GM19468 (cell line): ENCODE data around the gene SERPINA4.
"Not testable (repeated sequence)": the region's sequence is repeated elsewhere in the genome, so short reads cannot be mapped to it uniquely, and the experiment has no call there.

ENCODE experiments used
- ATAC-seq: cut with Tn5 transposase; IDR thresholded peaks from one replicate; pipeline ENCODE4 v1.9.1; 2021; ENCODE audit warnings: mild to moderate bottlenecking, moderate library complexity, moderate number of reproducible peaks; ENCODE audit not compliant: unreplicated experiment; ENCODE audit errors: extremely low read depth

The SERPINA4 gene

GRCh38 chr14:94562941-94563883 is 2.0 kb downstream of the SERPINA4 start:
- no peak for ATAC-seq

GRCh38 chr14:94564381-94564780 is 3.1 kb downstream of the SERPINA4 start:
- ATAC-seq = no peak

DNA sequence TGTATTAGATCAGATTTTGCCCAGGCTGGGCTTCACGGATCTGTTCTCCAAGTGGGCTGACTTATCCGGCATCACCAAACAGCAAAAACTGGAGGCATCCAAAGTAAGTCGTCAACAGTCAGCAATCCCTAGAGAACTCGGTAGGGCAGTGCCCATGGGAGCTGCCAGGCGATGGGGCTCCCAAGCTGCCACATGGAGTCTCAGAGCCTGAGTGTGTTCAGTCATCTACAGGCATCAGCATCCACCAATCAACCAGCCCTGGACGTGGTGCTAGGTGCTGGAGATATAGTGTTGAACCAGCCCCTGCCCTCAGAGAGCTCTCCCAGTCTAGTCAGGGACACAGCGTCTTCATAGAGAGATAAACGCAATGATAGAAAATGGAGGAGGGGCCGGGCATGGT is 6.9 kb downstream of the SERPINA4 start:
- no peak for ATAC-seq

- no peak for ATAC-seq
Observed at GRCh38 chr14:94569381-94570001, 8.2 kb downstream of the SERPINA4 start.

DNA sequence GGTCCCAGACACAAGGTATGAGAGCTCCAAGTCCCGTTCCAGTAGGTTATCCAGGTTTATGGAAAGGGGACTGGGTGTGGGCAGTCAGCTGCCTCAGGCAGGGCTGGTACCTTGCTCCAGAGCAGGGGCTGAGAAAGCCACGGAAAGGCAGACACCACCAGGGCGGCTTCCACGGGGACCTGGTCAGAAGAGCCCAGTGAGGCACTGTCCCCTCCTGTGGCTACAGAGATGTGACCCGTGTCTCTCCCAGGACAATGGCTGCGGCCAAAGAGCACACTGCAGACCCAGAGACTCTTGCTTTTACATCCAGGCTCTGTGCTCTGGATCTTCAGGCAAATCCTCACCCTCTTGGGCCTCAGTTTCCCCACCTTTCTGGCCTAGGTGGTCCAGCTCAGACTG is 8.8 kb downstream of the SERPINA4 start:
- ATAC-seq = no peak

GRCh38 chr14:94570440-94570839 is 9.2 kb downstream of the SERPINA4 start:
- no peak for ATAC-seq

DNA sequence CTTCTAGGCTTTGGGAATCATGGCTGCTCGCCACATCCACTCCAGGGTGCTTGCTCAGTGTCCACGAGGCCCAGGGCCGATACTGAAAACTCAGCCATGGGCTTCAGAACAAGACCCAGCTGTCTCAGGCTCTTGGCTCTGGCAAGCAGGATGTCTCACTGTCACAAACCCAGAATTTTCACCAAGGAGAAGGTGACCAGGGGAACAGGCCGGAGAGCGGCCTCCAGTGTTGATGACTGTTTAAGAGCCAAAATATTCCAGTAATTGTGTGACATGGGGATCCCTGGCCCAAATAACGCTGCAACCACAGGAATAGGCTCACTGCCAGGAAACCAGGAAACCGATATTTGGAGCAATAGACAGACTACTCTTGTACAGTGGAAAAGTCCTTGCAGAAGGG is 10.2 kb downstream of the SERPINA4 start:
- no peak for ATAC-seq

DNA sequence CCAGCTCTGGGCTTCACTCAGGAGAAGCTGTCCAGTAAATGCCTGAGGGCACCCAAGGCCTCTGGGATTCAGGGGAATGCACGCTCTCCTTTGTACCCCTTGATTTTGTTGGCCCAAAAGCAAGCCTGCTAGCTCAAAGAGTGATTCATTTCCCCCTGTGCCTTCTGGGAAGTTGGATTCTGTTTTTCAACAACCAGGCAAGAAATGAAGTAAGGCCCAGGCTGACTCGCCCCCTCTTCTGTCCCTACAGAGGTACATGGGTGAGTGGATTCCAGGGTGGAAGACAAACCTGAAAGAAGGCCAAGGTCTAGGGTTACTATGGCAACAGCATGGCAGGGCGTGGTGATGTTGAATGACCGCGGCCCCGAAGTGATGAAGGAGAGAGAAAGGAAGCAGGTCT is 10.7 kb downstream of the SERPINA4 start:
- no peak for ATAC-seq

DNA sequence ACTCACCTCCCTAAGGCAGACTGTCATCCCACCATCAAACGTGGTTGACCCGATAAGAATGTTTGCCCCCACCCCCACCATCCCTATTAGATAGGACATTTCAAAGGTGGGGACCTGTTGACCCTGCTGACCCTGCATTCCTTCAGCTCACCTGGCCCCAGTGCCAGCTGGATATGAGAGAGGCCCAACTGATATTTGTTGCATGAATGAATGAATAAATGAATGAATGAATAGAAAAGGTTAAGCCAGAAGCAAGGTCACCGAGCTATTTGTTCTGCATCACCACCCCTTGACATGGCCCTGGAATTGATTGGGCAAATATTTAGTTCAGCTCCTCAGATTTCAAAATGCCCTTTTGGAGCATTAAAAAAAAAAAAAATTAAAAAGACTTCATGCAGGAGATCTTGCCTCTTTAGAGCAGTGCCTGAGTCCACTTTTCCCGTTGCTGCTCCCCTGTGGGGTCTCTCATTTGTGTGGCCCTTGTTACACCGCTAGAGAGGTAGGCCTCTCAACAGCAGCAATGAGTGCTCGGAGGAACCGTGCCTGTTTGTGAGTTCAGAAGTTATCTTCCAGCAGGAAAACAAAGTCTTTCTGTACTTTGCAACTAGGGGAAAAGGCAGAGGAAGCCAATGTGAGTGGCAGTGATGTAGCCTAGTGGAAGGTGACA is 11.5 kb downstream of the SERPINA4 start:
- no peak for ATAC-seq

DNA sequence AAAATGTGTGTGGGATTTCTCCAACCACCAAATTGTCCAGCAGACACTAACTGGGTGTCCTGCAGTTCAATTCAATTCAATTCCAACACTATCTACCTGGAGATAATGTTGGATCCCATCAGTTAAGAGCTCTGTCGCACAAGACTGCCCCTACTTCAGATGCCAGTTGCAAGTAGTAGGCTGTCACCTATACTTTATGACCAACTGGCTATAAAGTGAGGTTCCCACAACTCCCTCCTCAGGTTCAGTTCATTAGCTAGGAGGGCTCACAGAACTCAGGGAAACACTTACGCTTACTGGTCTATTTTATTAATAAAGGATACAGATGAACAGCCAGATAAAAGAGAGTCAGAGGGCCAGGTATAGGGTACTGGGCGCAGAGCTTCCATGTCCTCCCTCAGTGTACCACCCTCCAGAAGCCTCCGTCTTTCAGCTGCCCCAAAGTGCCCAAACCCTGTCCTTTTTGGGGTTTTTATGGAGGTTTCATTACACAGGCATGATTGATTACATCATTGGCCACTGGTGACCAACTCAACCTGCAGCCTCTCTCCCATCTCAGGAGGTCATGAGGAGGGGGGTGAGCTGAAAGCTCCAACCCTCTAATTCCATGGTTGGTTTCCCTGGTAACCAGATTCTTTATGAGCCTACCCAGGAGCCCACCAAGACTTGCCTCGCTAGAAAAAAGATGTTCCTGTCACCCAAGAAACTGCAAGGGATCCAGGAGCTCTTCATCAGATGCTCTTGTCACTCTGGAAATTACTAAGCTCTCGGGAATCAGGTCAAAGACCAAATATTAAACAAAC is 12.4 kb downstream of the SERPINA4 start:
- ATAC-seq = no peak

DNA sequence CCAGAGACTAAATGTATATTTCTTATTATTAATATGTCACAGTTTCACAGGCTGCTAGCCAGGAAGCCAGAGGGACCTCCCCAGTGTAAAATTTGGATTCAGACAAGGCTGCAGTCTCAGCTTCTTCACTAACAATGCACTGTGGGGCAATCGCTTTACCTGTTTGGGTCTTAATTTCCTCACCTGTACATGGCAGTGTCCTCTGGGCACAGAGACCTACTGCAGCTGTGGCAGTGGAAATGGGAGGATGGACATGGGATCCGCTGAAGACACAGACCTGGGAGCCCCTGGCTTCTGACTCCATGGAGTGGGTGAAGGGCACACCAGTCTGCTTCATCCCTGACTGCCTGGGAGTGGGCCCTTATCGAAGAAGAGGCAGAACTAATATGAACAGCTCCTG is 13.1 kb downstream of the SERPINA4 start:
- ATAC-seq = no peak

DNA sequence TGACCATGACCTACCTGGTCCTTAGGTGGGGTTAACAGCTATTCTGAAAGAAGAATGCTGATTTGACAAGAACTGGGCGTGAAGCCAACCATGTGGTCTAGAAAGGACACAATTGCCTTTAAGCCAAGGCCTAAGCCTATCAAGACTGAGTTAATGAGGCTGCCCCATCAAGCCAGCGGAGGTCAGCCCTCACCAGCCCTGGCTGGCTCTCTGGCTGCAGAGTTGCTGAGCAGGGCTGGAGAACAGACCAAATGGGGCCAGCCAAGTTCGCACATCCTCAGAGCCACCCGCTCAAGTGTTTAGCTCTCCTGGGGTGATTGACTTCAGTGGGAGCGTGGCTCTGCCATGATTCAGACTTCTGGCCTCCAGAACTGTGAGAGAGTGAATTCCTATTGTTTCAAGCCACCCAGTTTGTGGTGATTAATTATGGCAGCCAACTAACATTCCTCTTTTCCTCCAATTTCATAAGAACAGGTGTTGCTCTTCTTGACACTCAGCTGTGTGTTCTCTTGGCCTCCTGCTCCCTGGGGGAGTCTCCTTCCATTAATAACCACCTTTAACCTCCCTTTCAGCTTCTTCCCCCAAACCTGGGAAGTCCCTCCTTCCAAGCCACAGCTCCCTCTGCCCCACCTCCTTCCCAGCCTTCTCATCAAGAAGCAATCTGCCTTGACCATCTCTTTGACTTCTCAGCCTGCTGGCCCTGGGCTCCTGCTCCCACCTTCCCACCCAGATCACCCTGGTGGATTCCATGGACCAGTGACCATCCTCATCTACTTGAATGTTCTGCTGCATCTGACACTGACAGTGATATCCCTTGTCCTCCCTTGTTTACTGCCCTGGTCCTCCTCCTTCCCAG is 14.7 kb downstream of the SERPINA4 start:
- ATAC-seq = no peak

GRCh38 chr14:94577472-94577871 is 16.2 kb downstream of the SERPINA4 start:
- not testable (repeated sequence) for ATAC-seq

DNA sequence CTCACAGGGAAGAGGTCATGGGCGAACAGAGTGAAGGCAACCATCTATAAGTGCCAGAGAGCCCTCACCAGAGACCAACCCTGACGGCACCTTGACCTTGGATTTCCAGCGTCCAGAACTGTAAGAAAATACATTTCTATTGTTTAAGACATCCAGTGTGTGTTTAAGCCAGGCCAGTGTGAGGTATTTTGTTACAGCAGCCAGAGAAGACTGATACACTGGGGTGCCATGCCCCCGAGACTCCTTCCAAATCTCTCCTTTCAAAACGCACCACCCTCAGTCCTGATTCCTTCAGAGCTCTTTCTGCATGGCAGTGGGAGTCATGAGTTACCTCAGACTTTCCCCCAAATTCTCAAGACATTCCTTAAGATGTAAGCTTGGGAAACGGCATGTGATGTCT is 17.5 kb downstream of the SERPINA4 start:
- ATAC-seq = no peak

DNA sequence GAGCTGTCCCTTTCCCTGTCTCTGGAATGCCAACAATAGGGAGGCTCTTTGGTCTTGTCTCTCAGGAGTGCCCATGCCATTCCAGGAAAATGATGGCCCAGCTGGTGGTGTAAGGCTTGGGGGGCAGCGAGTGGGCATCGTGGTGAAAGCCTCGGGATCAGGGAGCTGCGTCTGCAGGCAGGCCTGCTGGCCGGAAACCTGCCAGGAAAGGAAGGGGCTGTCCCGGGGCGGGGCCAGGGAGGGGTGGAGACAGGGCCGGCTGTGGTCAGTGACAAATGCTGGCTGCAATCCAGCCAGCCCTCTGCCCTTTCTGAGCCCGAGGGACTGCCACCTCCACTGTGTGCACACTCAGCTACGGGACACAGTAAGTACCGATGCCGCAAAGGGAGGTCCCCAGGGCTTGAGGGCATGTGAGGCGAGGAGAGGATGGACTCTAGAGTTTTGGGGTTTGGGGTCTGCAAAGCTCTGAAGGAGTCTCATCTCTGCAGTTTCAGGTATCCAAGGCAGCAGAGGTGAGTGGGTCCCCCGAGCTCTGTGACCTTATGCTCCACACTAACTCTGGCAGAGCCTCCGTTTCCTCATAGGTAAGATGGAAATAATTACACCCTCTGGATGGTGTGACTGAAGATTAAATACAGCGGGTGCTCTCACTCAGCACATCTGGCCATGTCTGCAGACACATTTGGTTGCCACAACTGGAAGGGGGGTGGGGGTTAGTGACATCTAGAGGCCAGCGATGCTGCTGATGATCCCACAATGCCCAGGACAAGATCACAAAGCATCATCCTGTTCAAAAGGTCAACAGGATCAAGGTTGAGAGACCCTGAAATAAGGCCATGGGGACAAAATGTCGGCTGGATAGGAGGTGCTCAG is 20.1 kb downstream of the SERPINA4 start, which contains the start of gene SERPINA5:
Gene SERPINA5 (plus strand): TSS at position 300 of the 873 bp plus-strand sequence. CDS start 5,937 bp downstream, outside the sequence.
- ATAC-seq = no peak

DNA sequence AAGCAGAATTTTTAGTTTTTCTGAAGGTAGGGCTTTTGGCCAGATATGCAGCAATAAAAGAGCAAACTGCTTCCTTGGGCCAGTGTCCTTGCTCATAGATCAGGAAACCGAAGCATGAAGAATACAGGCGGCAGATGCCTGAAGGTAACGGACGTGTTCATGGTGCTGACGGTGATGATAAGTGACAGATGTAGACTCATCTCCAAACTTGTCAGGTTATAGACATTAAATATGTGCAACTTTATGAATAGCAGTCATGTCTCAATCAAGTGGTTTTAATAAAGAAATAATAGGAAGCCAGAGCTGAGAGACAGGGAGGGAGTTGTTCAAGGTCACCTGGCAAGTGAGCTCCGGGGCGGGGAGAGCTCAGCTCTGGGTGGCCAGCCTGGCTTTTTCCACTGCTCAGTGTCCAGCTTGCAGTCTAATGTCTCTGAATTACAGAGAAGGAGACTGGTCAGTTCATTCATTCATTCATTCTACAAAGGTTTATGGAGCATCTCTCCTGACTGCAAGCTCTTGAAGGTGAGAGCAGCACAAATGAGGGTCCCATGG is 21.0 kb downstream of the SERPINA4 start:
- ATAC-seq = no peak

DNA sequence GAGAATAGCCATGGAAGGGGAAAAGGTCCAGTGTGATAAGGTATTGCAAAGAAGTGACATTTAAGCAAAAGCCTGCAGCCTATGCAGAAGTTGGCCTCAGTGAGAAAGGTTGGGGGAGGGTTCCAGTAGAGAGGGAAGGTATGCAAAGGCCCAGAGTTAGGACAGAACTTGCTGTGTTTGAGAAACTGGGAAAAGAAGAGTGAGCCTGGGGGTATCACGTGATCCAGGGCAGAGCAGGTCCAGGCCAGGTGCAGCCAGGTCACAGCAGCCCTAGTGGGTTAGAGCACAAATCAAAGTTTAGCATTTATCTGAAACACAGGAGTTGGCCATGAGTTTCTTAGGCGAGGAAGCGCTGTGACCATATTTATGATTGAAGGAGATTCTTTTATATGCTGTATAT is 21.6 kb downstream of the SERPINA4 start:
- no peak for ATAC-seq

DNA sequence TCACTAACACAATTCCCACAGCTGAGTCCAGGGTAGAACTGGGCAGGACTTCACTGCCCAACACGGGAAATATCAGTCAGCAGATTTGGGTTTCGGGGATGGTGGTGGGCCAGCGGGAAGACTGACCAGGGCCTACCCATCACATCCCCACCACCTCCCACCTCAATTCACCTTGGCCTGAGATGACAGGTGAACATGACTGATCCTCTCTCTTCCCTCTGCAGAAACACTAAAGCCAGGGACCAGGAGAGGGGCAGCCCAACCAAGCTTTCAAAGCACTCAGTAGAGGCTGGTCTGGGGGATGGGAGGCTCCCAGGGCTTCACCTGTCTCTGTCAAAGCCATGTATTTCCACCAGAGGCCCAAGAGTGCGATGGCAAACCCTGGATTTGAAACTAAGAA is 22.3 kb downstream of the SERPINA4 start:
- no peak for ATAC-seq
